ENCODE results near the gene ASAH2. TPM values are rescaled to one million over a fixed set of nuclear protein-coding genes. Genes with fewer than 3 reads are reported as not detected.
A peak's percentile ranks its signal among the peaks of the same experiment; 100 is the strongest.

The ASAH2 gene
- total and polyA plus RNA-seq, 2 of the 13 experiments (the other 11 are each of a cell fraction or from before 2014, with no cell fraction given) = 16.0 to 17.9 TPM

DNA sequence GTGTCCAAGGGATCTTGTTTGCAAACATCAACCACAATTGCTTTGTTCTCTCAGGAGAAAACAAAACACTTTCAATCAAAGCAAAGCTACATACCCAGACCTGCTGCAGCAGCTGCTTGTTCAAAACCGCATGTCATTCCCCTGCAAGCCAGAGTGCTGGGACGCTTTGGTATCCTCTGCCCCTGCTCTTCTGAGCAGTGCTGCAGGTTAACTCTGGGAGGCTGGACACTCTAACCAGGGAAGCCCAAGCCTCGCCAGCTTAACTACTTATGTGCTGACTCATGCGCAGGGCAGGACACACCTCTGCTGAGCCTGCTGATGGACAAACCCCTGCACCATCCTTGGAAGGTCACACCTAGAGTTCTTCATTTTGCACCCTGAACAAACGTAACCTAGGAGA, 28.2 kb upstream of the ASAH2 start:
- POLR2A ChIA-PET = no interaction called here
- intact Hi-C loops (cut with micrococcal nuclease; ENCODE audit: unreplicated experiment) = no loop called here
- Histone ChIP-seq H3K4me1 (ENCODE audit: insufficient read depth, low read length) (peaks cover 23% of the 10 kb centered on the region), H3K79me2 (ENCODE audit: insufficient read depth, low read length) (no peaks in the 10 kb centered on the region), H3K4me2 (ENCODE audit: low read depth, low read length) (peak overlapping the region; percentile 0; the same call in 1 of the 2 replicates), H4K20me1 (ENCODE audit: insufficient read depth, low read length) (no peaks in the 10 kb centered on the region), H3K4me3 (replicated peaks in 1 of 3; ENCODE audit: insufficient read depth in 1 of 3, low read depth in 2 of 3, low read length in 3 of 3) (no peak overlapping the region), H3K36me3 (replicated peaks in 1 of 2; ENCODE audit: control insufficient read depth in 1 of 2, insufficient read depth in 2 of 2, low read length in 2 of 2) (no peaks in the 10 kb centered on the region), H3K9me3 (ENCODE audit: low read length) (no peaks in the 10 kb centered on the region), H3K9ac (ENCODE audit: insufficient read depth, low read depth, low read length) (no peak overlapping the region), H3K27me3 (ENCODE audit: control insufficient read depth in 1 of 2, insufficient read depth in 2 of 2, low read length in 2 of 2) (0 out of 5 replicates have a peak, but pooled peaks cover 0 to 8% of the 10 kb centered on the region in 2 experiments), H3K27ac (ENCODE audit: extremely low read length, insufficient read depth, low read length) (no peak overlapping the region), H2AFZ (ENCODE audit: low read length) (no peak overlapping the region)
- WGBS (ENCODE audit: low lambda C conversion rate) = 0% methylated on average over 4 of the region's 5 CpGs
- DNase-seq (ENCODE audit: low spot score) = peak; percentile 32
- no peak for FAIRE-seq
- peak; percentile 96 for ATAC-seq
- CTCF ChIA-PET (ENCODE audit: low intra/inter-chr PET ratio, low total read pairs) = no interaction called here
- in situ Hi-C loops (cut with HindIII; ENCODE audit: extremely low pct_ligation_motif_present, low pct_unique_long_range_greater_than_20kb) = no loop called here
- BruUV-seq (replicated peaks) = no TSS peak
- TF ChIP-seq ZNF20 (CRISPR knock-in tag; IDR thresholded peaks at IDR 0.05) (no peak), RNF2 (conservative IDR thresholded peaks at IDR 0.05; ENCODE audit: low read depth) (no peak), ZNF276 (CRISPR knock-in tag; IDR thresholded peaks at IDR 0.05; ENCODE audit: low read depth) (no peak), NONO (IDR thresholded peaks at IDR 0.05) (no peak), NONO (CRISPR knock-in tag; conservative IDR thresholded peaks at IDR 0.05) (no peak), MAFK (conservative IDR thresholded peaks at IDR 0.05 in 1 of 2, IDR thresholded peaks at IDR 0.05 in 1 of 2; ENCODE audit: low read length in 2 of 2) (peak; percentile 43 to 70), ZNF652 (CRISPR knock-in tag; IDR thresholded peaks at IDR 0.05; ENCODE audit: borderline replicate concordance, low read depth) (peak; percentile 89), CEBPG (CRISPR knock-in tag; IDR thresholded peaks at IDR 0.05) (no peak), ZNF383 (CRISPR knock-in tag; IDR thresholded peaks at IDR 0.05; ENCODE audit: borderline replicate concordance) (no peak), MZF1 (CRISPR knock-in tag; IDR thresholded peaks at IDR 0.05; ENCODE audit: borderline replicate concordance) (no peak), ZNF746 (CRISPR knock-in tag; IDR thresholded peaks at IDR 0.05) (no peak), MAFF (IDR thresholded peaks at IDR 0.05; ENCODE audit: low read depth, low read length) (0 out of 2 replicates have a peak, but pooled peaks have one; percentile 32), SIX1 (CRISPR knock-in tag; IDR thresholded peaks at IDR 0.05; ENCODE audit: borderline replicate concordance) (no peak), NCOA1 (CRISPR knock-in tag; IDR thresholded peaks at IDR 0.05) (no peak), ARNT2 (CRISPR knock-in tag; IDR thresholded peaks at IDR 0.05; ENCODE audit: low read depth) (no peak), MEIS2 (CRISPR knock-in tag; IDR thresholded peaks at IDR 0.05) (no peak), FIP1L1 (IDR thresholded peaks at IDR 0.05; ENCODE audit: borderline replicate concordance, insufficient read depth, low read depth, low read length) (no peak), NFE2L2 (IDR thresholded peaks at IDR 0.05; ENCODE audit: low read length) (peak; percentile 42; the same call in 1 of the 2 replicates), ZNF143 (CRISPR knock-in tag; IDR thresholded peaks at IDR 0.05) (no peak), NFE2 (CRISPR knock-in tag; IDR thresholded peaks at IDR 0.05) (peak; percentile 76; the same call in 1 of the 2 replicates), ISX (CRISPR knock-in tag; conservative IDR thresholded peaks at IDR 0.05) (no peak)
- TF ChIP-seq, protein P1, sequence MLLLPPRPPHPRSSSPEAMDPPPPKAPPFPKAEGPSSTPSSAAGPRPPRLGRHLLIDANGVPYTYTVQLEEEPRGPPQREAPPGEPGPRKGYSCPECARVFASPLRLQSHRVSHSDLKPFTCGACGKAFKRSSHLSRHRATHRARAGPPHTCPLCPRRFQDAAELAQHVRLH (CRISPR knock-in tag; IDR thresholded peaks at IDR 0.05; ENCODE audit: borderline replicate concordance, low read depth) = no peak
- TF ChIP-seq, protein P2, sequence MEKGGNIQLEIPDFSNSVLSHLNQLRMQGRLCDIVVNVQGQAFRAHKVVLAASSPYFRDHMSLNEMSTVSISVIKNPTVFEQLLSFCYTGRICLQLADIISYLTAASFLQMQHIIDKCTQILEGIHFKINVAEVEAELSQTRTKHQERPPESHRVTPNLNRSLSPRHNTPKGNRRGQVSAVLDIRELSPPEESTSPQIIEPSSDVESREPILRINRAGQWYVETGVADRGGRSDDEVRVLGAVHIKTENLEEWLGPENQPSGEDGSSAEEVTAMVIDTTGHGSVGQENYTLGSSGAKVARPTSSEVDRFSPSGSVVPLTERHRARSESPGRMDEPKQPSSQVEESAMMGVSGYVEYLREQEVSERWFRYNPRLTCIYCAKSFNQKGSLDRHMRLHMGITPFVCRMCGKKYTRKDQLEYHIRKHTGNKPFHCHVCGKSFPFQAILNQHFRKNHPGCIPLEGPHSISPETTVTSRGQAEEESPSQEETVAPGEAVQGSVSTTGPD (CRISPR knock-in tag; IDR thresholded peaks at IDR 0.05) = no peak
- TF ChIP-seq, protein P3, sequence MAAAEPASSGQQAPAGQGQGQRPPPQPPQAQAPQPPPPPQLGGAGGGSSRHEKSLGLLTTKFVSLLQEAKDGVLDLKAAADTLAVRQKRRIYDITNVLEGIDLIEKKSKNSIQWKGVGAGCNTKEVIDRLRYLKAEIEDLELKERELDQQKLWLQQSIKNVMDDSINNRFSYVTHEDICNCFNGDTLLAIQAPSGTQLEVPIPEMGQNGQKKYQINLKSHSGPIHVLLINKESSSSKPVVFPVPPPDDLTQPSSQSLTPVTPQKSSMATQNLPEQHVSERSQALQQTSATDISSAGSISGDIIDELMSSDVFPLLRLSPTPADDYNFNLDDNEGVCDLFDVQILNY (CRISPR knock-in tag; conservative IDR thresholded peaks at IDR 0.05) = no peak

Data from HepG2 (cell line).